HG03175 (cell line): Measurements from ENCODE around the gene ZNF418.
"Not testable (repeated sequence)": the region's sequence is repeated elsewhere in the genome, so short reads cannot be mapped to it uniquely, and the experiment has no call there.

Experiments
- ATAC-seq: cut with Tn5 transposase; IDR thresholded peaks from one replicate; pipeline ENCODE4 v1.9.1; 2021; ENCODE audit warnings: mild to moderate bottlenecking, moderate library complexity; ENCODE audit not compliant: unreplicated experiment

ZNF418 gene

DNA sequence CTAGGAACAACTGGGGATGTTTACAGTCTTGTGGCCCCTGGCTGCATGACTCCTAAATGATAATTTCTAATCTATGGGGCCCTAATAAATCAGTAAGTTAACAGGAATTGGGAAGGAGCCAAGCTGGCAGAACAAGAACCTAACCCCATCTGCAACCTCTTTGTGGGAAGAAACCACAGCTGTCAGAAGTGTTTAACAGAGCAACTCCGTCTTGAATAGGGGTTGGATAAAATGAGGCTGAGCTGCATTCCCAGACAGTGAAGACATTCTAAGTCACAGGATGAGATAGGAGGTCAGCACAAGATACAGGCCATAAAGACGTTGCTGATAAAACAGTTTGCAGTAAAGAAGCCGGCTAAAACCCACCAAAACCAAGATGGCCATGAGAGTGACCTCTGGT lies 44.5 kb downstream of the ZNF418 start:
- not testable (repeated sequence) for ATAC-seq

DNA sequence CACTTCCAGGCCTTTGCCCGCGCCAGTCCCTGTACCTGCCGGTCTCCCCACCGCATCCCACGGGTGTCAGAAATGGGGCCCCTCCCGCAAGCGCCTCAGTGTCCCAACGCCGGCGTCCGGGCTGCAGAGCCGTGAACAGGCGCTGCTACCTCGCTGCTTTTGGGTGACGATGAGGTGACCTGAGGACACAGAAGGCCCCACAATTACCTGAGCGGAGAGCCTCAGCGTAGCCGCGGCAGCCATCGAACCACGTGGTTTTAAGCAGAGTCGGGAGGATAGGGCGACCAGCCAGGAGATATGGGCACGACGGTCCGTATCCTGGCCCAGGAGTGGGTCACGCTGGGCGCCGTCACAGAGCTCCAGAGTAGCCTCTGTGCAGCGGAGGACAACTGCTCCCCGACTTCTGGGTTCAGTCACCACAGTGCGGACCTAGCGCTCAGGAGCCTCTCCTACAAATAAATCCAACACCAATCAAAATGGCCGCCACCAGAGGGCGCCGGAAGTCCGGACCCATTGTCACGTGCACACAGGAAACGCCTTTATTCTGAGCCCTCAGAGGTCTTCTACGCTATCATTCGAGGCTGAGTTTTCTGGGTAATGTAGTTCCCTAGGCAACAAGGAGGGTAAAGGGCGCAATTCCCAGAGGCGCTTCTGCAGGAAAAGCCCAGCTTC lies 46.5 kb downstream of the ZNF418 start, which contains the start of gene ZNF814:
Gene ZNF814, minus strand, starts transcription at position 478 of the 672 bp plus-strand sequence. Its CDS starts 235 bp downstream, at position 243.
- ATAC-seq: peak; percentile 87

DNA sequence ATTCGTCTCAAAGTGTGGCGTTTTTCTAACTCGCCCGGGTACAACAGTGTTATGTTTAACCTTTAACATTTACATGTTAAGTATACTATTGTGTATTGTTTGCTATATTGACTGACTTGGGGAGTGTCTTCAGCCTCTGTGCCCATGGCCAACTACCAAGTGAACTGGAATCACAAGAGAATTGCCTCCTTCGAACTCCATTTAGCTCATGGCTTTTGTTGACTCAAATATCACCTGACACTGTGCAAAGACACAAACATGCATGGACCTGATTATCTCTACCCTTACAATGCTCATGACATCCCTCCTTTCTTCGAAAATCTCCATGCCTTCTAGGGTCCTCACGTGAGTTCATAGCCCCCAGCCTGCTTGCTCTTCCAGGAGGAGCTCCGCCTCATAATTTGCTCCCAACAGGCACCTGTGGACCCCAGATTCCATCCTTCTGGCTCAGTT lies 47.1 kb downstream of the ZNF418 start:
- no peak for ATAC-seq

DNA sequence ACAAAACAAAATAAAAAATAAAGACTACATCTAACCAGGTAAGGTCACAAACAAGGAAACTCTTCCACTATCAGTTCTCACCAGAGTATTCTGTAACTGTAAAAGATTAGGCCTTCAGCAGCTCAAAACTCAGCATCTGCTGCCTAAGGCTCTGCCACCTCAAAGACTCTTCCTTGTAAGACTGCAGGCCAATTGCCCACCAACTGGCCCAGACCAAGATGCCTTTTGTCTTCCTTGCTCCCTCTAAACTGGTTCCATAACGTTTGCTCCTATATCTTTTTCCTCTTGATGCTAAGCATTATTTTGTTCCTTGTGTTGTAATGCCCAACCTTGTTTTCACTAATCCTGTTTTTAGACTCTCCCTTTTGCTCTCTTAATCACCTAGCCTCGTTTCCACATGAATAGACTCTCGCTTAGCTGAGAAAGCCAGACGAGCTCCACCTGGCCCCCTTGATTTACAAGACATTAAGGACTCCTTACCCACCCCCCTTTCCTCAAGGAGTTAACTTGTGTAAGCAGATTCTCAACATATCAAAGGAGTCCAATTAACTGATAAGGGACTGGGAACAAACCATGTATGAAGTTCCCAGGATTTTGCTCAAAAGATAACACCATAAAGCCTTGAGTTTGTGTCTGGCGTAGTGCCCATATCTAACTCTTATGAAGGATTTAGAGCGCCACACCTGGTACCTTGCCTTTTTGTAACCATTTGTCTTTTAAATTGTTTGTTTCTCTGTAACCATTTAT lies 47.8 kb downstream of the ZNF418 start:
- no peak for ATAC-seq

DNA sequence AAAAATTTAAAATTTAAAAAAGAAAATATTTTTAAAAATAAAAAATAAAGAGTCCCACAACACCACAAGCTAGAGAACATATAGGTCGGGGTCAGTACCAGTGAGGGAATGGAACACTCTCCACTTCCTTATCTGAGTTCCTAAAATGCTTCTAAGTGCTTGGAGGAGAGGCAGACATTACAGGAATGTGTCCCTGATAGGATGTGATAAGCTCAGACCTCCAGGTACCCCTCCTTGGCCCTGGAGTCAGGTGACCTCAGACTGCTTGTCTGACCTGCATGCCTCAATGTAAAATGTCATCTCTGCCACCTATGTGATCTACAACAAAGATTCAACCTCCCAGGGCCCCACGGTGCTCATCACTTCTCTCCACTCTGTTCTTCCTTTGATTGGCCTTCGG lies 49.2 kb downstream of the ZNF418 start:
- ATAC-seq: no peak

DNA sequence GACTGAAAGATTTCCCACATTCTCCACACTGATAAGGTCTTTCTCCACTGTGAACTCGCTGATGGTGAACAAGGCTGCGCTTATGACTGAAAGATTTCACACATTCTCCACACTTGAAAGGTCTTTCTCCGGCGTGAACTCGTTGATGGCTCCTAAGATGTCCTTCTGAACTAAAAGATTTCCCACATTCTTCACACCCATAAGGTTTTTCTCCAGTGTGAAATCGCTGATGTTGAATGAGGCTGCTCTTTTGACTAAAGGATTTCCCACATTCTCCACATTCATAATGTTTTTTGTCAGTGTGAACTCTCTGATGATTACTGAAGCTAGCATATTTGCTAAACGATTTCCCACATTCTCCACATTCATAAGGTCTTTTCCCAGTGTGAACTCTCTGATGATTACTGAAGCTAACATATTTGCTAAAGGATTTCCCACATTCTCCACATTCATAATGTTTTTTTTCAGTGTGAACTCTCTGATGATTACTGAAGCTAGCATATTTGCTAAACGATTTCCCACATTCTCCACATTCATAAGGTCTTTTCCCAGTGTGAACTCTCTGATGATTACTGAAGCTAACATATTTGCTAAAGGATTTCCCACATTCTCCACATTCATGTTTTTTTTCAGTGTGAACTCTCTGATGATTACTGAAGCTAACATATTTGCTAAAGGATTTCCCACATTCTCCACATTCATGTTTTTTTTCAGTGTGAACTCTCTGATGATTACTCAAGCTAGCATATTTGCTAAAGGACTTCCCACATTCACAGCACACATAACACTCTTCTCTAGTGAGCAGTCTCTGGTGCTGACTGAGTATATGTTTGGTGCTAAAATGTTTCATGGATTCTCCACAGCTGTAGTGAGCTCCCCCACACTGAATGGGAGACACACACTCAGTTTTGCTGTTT lies 61.1 kb downstream of the ZNF418 start:
- not testable (repeated sequence) for ATAC-seq

DNA sequence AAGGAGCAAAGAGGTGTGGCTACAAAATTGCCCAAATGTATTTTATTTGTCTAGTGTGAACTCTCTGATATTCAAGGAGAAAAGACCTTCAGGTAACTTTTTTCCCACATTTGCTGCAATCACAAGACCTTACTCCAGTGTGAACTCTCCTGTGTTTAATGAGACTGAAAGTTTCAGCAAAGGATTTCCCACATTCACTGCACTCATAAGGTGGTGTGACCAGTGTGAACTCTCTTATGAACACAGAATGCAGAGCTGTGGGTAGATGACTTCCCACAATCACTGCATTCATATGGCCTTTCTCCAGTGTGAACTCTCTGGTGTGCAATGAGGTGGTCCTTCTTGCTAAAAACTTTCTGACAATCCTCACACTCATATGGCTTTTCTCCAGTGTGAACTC lies 62.8 kb downstream of the ZNF418 start:
- no peak for ATAC-seq
